Ishikawa (cell line): ENCODE measurements around the gene FOXN3.

Experiments
- CEBPB ChIP-seq: IDR thresholded peaks from 2 replicates; pipeline ENCODE4 v1.6.1; 2012
- CREB1 ChIP-seq: IDR thresholded peaks from 2 replicates; pipeline ENCODE4 v1.6.1; 2012; ENCODE audit warnings: low read depth
- EGR1 ChIP-seq: IDR thresholded peaks from 2 replicates; pipeline ENCODE4 v1.6.1; 2012
- EP300 ChIP-seq: IDR thresholded peaks from 2 replicates; pipeline ENCODE4 v1.6.1; 2012; ENCODE audit warnings: borderline replicate concordance
- FOXM1 ChIP-seq: IDR thresholded peaks from 2 replicates; pipeline ENCODE4 v1.6.1; 2012; ENCODE audit warnings: low read depth, borderline replicate concordance
- MAX ChIP-seq: IDR thresholded peaks from 2 replicates; pipeline ENCODE4 v1.6.1; 2012
- NFIC ChIP-seq: IDR thresholded peaks from 2 replicates; pipeline ENCODE4 v1.6.1; 2012
- RAD21 ChIP-seq: IDR thresholded peaks from 2 replicates; pipeline ENCODE4 v1.6.1; 2012; ENCODE audit warnings: low read depth
- REST ChIP-seq: IDR thresholded peaks from 2 replicates; pipeline ENCODE4 v1.6.1; 2012; ENCODE audit warnings: low read depth, mild to moderate bottlenecking
- TAF1 ChIP-seq: IDR thresholded peaks from 2 replicates; pipeline ENCODE4 v1.6.1; 2012; ENCODE audit warnings: low read depth, mild to moderate bottlenecking
- TCF12 ChIP-seq: IDR thresholded peaks from 2 replicates; pipeline ENCODE4 v1.6.1; 2012; ENCODE audit warnings: low read depth
- TEAD4 ChIP-seq: IDR thresholded peaks from 2 replicates; pipeline ENCODE4 v1.6.1; 2012
- YY1 ChIP-seq: IDR thresholded peaks from 2 replicates; pipeline ENCODE4 v1.6.1; 2012; ENCODE audit warnings: low read depth
- ZBTB7A ChIP-seq: IDR thresholded peaks from 2 replicates; pipeline ENCODE4 v1.6.1; 2012; ENCODE audit warnings: low read depth
- TF ChIP-seq, protein P1 (sequence below): IDR thresholded peaks from 2 replicates; pipeline ENCODE4 v1.6.1; 2012

FOXN3 gene

GRCh38 chr14:89114109-89114508, 302.9 kb downstream of the FOXN3 start:
- no peak for TF ChIP-seq TEAD4
- TF ChIP-seq YY1, result no peak
- no peak for TF ChIP-seq CREB1
- no peak for TF ChIP-seq CEBPB
- TF ChIP-seq, protein P1, sequence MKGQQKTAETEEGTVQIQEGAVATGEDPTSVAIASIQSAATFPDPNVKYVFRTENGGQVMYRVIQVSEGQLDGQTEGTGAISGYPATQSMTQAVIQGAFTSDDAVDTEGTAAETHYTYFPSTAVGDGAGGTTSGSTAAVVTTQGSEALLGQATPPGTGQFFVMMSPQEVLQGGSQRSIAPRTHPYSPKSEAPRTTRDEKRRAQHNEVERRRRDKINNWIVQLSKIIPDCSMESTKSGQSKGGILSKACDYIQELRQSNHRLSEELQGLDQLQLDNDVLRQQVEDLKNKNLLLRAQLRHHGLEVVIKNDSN, result no peak
- no peak for TF ChIP-seq TCF12
- no peak for TF ChIP-seq NFIC
- no peak for TF ChIP-seq EGR1
- TF ChIP-seq FOXM1, result no peak
- TF ChIP-seq TAF1, result no peak
- TF ChIP-seq REST, result no peak
- TF ChIP-seq EP300, result no peak
- TF ChIP-seq RAD21, result no peak
- TF ChIP-seq ZBTB7A, result no peak
- TF ChIP-seq MAX, result no peak

GRCh38 chr14:89112720-89113119, 304.3 kb downstream of the FOXN3 start:
- TF ChIP-seq MAX (no peak), EP300 (no peak), TAF1 (no peak), ZBTB7A (no peak), RAD21 (no peak), CEBPB (no peak), TEAD4 (no peak), CREB1 (no peak), FOXM1 (no peak), TCF12 (no peak), YY1 (no peak), REST (no peak), EGR1 (no peak), NFIC (no peak)
- TF ChIP-seq, protein P1, result no peak

- TF ChIP-seq REST (no peak), TAF1 (no peak), FOXM1 (no peak), CREB1 (no peak), YY1 (no peak), MAX (no peak)
- TF ChIP-seq, protein P1, result no peak
Observed at GRCh38 chr14:89110110-89110509, 306.9 kb downstream of the FOXN3 start.

- TF ChIP-seq EP300 (no peak), TEAD4 (no peak), CEBPB (no peak), REST (no peak), FOXM1 (no peak), RAD21 (no peak), EGR1 (no peak), TCF12 (no peak)
Observed at GRCh38 chr14:89108608-89109007, 308.4 kb downstream of the FOXN3 start.
